Mucosa of descending colon (tissue), 3 donors: ENCODE measurements around the gene LPCAT1. TPM values are rescaled to one million over a fixed set of nuclear protein-coding genes. Genes with fewer than 3 reads are reported as not detected.
A peak's percentile ranks its signal among the peaks of the same experiment; 100 is the strongest.

Source experiments
- ATAC-seq: fragments of 200-7000 bp; cut with Tn5 transposase; one replicate; pipeline ENCODE4 v1.9.1; 2020; ENCODE audit warnings: mild to moderate bottlenecking, moderate library complexity
- DNase-seq, 3 donors: peaks; one replicate each; pipeline ENCODE4 v3.0.0-alpha.2; 2020
- H3K36me3 ChIP-seq: fragments of 200-600 bp; one replicate; pipeline ENCODE4 v1.8.0; 2021; ENCODE audit warnings: low read depth, mild to moderate bottlenecking
- H3K4me1 ChIP-seq: fragments of 200-600 bp; one replicate; pipeline ENCODE4 v1.8.0; 2021; ENCODE audit warnings: low read depth, mild to moderate bottlenecking
- H3K4me3 ChIP-seq: fragments of 200-600 bp; one replicate; pipeline ENCODE4 v1.8.0; 2021; ENCODE audit warnings: mild to moderate bottlenecking
- H3K9me3 ChIP-seq: fragments of 200-600 bp; one replicate; pipeline ENCODE4 v1.8.0; 2021; ENCODE audit warnings: mild to moderate bottlenecking
- CTCF ChIP-seq: fragments of 200-600 bp; IDR thresholded peaks from one replicate; pipeline ENCODE4 v1.8.0; 2022; ENCODE audit warnings: antibody characterized with exemption, mild to moderate bottlenecking
- intact Hi-C, 2 donors: fragments of 100-400 bp; cut with DNase I in 1 of 2; cut with micrococcal nuclease in 1 of 2; formaldehyde crosslinking; loops; one replicate each; pipeline versions ENCODE4 v1.11.0 to v1.11.1; 2022; cut with DNase I, micrococcal nuclease
- total RNA-seq, 3 donors: library from RNA; stranded (reverse); fragmentation: NEBNext Ultra II Directional in 2 of 3; extraction: Animal tissue kit (Norgen Biotek cat#: 25700) in 2 of 3; gene quantifications; one replicate each; pipeline versions ENCODE4 v1.2.1 to v1.2.4, GENCODE V29; 2021 to 2023
- donor health status: DM: no; HTN: no; CAD: no; lungs with moderate emphysema.
- donor health status: DM: no; HTN: no; CAD: no.
- donor health status: DM: no; HTN: yes; CAD: no.

LPCAT1 gene
- total RNA-seq, 3 donors from 2014 or later, result 6.7 to 27.2 (median 26.0) TPM

GRCh38 chr5:1555808-1556731, 32.3 kb upstream of the LPCAT1 start:
- intact Hi-C loops, result no loop called here
- ATAC-seq, result no peak
- DNase-seq, result no peak
- Histone ChIP-seq H3K36me3 (no peaks in the 10 kb centered on the region), H3K4me3 (no peak overlapping the region), H3K4me1 (no peaks in the 10 kb centered on the region), H3K9me3 (no peaks in the 10 kb centered on the region)
- no peak for TF ChIP-seq CTCF

- H3K36me3 ChIP-seq, result no peaks in the 10 kb centered on the region
- no peak for TF ChIP-seq CTCF
- intact Hi-C loops, result no loop called here
Measured at GRCh38 chr5:1555011-1555807, 31.4 kb upstream of the LPCAT1 start.

GRCh38 chr5:1554410-1554967, 30.7 kb upstream of the LPCAT1 start:
- ATAC-seq, result no peak
- DNase-seq, result no peak
- intact Hi-C loops, result no loop called here
- H3K4me3 ChIP-seq, result no peak overlapping the region
- H3K9me3 ChIP-seq, result no peaks in the 10 kb centered on the region
- H3K36me3 ChIP-seq, result no peaks in the 10 kb centered on the region
- no peak for TF ChIP-seq CTCF
- H3K4me1 ChIP-seq, result no peaks in the 10 kb centered on the region

More at GRCh38 chr5:1555011-1555807, 31.4 kb upstream of the LPCAT1 start:
- Histone ChIP-seq H3K4me3 (no peak overlapping the region), H3K9me3 (no peaks in the 10 kb centered on the region), H3K4me1 (no peaks in the 10 kb centered on the region)
- peak; percentile 42 for ATAC-seq
- no peak for DNase-seq

GRCh38 chr5:1553539-1554409, 30.0 kb upstream of the LPCAT1 start:
- H3K9me3 ChIP-seq, result no peaks in the 10 kb centered on the region
- no peaks in the 10 kb centered on the region for H3K36me3 ChIP-seq
- no peaks in the 10 kb centered on the region for H3K4me1 ChIP-seq
- H3K4me3 ChIP-seq, result no peak overlapping the region
- intact Hi-C loops, result no loop called here
- ATAC-seq (no peak), DNase-seq (no peak)
- no peak for TF ChIP-seq CTCF
